H1 (cell line): ENCODE data around the gene COL10A1. TPM values are rescaled to one million over a fixed set of nuclear protein-coding genes. Genes with fewer than 3 reads are reported as not detected.

Experiments used
- CTCF ChIA-PET: fragments of 300-600 bp; sonication (Branson Sonifier 250); formaldehyde crosslinking; loops from one replicate; lab custom pipeline; 2021; ENCODE audit not compliant: partially characterized antibody; lab: Charles Lee
- POLR2A ChIA-PET: fragments of 300-600 bp; sonication (Branson Sonifier 250); formaldehyde crosslinking; loops from one replicate; lab custom pipeline; 2021; ENCODE audit warnings: inconsistent platforms; ENCODE audit not compliant: partially characterized antibody; lab: Charles Lee
- DNase-seq, 2 experiments: peaks; one replicate each; pipeline versions ENCODE4 v3.0.0 to v3.0.0-alpha.2; 2010 to 2022; ENCODE audit warnings: low spot score in 2 of 2, low read depth in 1 of 2, mixed read lengths in 1 of 2
- FAIRE-seq: peaks from 2 replicates; lab custom pipeline; 2011; peaks lifted over from hg19 to GRCh38; lab: Jason Lieb, UNC
- H2AFZ ChIP-seq: 2 replicates; pipeline ENCODE4 v1.8.1; 2012; ENCODE audit warnings: low read length, inconsistent platforms
- H2AK5ac ChIP-seq: 2 replicates; pipeline ENCODE4 v1.6.1; 2013; ENCODE audit warnings: low read depth, low read length
- H2BK120ac ChIP-seq: replicated peaks from 2 replicates; pipeline ENCODE3; 2013; ENCODE audit warnings: low read depth, low read length, inconsistent platforms
- H2BK12ac ChIP-seq: 2 replicates; pipeline ENCODE4 v1.6.1; 2013; ENCODE audit warnings: low read depth, low read length
- H2BK15ac ChIP-seq: 2 replicates; pipeline ENCODE4 v1.6.1; 2013; ENCODE audit warnings: low read length
- H2BK20ac ChIP-seq: 2 replicates; pipeline ENCODE4 v1.6.1; 2013; ENCODE audit warnings: low read length
- H2BK5ac ChIP-seq: 2 replicates; pipeline ENCODE4 v1.6.1; 2013; ENCODE audit warnings: low read depth, low read length
- H3K14ac ChIP-seq: 2 replicates; pipeline ENCODE4 v1.6.1; 2013; ENCODE audit warnings: inconsistent platforms; ENCODE audit not compliant: insufficient read length
- H3K18ac ChIP-seq: 2 replicates; pipeline ENCODE4 v1.6.1; 2013; ENCODE audit warnings: low read length; ENCODE audit errors: extremely low read depth
- H3K23ac ChIP-seq: 2 replicates; pipeline ENCODE4 v1.6.1; 2013; ENCODE audit warnings: inconsistent platforms; ENCODE audit not compliant: insufficient read length
- H3K23me2 ChIP-seq: 2 replicates; pipeline ENCODE4 v1.6.1; 2013; ENCODE audit warnings: low read depth, low read length
- H3K27ac ChIP-seq: 2 replicates; pipeline ENCODE4 v1.6.1; 2011; ENCODE audit warnings: low read depth, low read length, inconsistent platforms
- H3K27me3 ChIP-seq, 4 experiments: replicated peaks in 1 of 4; 1 replicate in 1 of 4; 2 replicates in 3 of 4; pipeline versions ENCODE4 v1.6.1 to v1.8.1; 2011 to 2013; ENCODE audit warnings: low read length in 3 of 4, mild to moderate bottlenecking in 3 of 4, inconsistent platforms in 2 of 4, mixed read lengths in 2 of 4, moderate library complexity in 1 of 4; ENCODE audit not compliant: control insufficient read depth in 3 of 4, insufficient read depth in 3 of 4; ENCODE audit errors: extremely low read depth in 1 of 4
- H3K36me3 ChIP-seq, 4 experiments: 2 replicates each; pipeline versions ENCODE4 v1.6.1 to v1.8.1; 2011 to 2013; ENCODE audit warnings: mild to moderate bottlenecking in 4 of 4, low read length in 3 of 4, moderate library complexity in 2 of 4, control low read depth in 1 of 4, inconsistent platforms in 1 of 4; ENCODE audit not compliant: insufficient read depth in 4 of 4, control insufficient read depth in 2 of 4
- H3K4ac ChIP-seq: replicated peaks from 2 replicates; pipeline ENCODE3; 2013; ENCODE audit warnings: low read length, low read depth, mixed read lengths, inconsistent platforms; ENCODE audit not compliant: insufficient read length
- H3K4me1 ChIP-seq, 4 experiments: replicated peaks in 1 of 4; 1 replicate in 1 of 4; 2 replicates in 3 of 4; pipeline versions ENCODE4 v1.6.1 to v1.8.1; 2011 to 2013; ENCODE audit warnings: low read length in 3 of 4, inconsistent platforms in 2 of 4, mixed read lengths in 1 of 4; ENCODE audit not compliant: insufficient read depth in 4 of 4, control insufficient read depth in 3 of 4
- H3K4me2 ChIP-seq, 2 experiments: 2 replicates each; pipeline versions ENCODE4 v1.6.1 to v1.8.1; 2011 to 2013; ENCODE audit warnings: low read depth in 2 of 2, low read length in 2 of 2, control low read depth in 1 of 2, inconsistent platforms in 1 of 2, mild to moderate bottlenecking in 1 of 2; ENCODE audit not compliant: insufficient read depth in 1 of 2
- H3K4me3 ChIP-seq, 4 experiments: fragments of 200-600, 300-600 bp in 1 of 4; sonication (generic), shearing (Covaris generic), sonication (Bioruptor Twin) in 1 of 4; 2 replicates each; pipeline versions ENCODE4 v1.5.1 to v1.8.1; 2011 to 2016; ENCODE audit warnings: low read length in 4 of 4, low read depth in 3 of 4, control low read depth in 2 of 4, inconsistent platforms in 2 of 4, mild to moderate bottlenecking in 2 of 4, mixed read lengths in 1 of 4, moderate library complexity in 1 of 4; ENCODE audit not compliant: insufficient read depth in 2 of 4; ENCODE audit errors: extremely low read depth in 1 of 4
- H3K56ac ChIP-seq: replicated peaks from 2 replicates; pipeline ENCODE3; 2013; ENCODE audit warnings: low read depth, mild to moderate bottlenecking, mixed read lengths, low read length, inconsistent platforms; ENCODE audit not compliant: insufficient read length
- H3K79me1 ChIP-seq: 2 replicates; pipeline ENCODE4 v1.6.1; 2013; ENCODE audit warnings: low read depth, low read length, control low read depth
- H3K79me2 ChIP-seq, 2 experiments: 2 replicates each; pipeline versions ENCODE4 v1.6.1 to v1.8.1; 2012 to 2013; ENCODE audit warnings: low read length in 2 of 2, mild to moderate bottlenecking in 2 of 2, inconsistent platforms in 1 of 2; ENCODE audit not compliant: insufficient read depth in 2 of 2, control insufficient read depth in 1 of 2
- H3K9ac ChIP-seq, 4 experiments: replicated peaks in 1 of 4; 1 replicate in 1 of 4; 2 replicates in 3 of 4; pipeline versions ENCODE4 v1.6.1 to v1.8.1; 2011 to 2013; ENCODE audit warnings: low read depth in 3 of 4, low read length in 3 of 4, control low read depth in 2 of 4, mild to moderate bottlenecking in 2 of 4, moderate library complexity in 2 of 4, inconsistent platforms in 1 of 4; ENCODE audit errors: extremely low read depth in 1 of 4
- H3K9me3 ChIP-seq, 2 experiments: 2 replicates each; pipeline versions ENCODE4 v1.6.1 to v1.8.1; 2012 to 2013; ENCODE audit warnings: mild to moderate bottlenecking in 2 of 2, moderate library complexity in 2 of 2, control low read depth in 1 of 2, inconsistent platforms in 1 of 2, low read depth in 1 of 2, low read length in 1 of 2, mixed read lengths in 1 of 2; ENCODE audit not compliant: insufficient read depth in 2 of 2
- H4K20me1 ChIP-seq, 2 experiments: replicated peaks in 1 of 2; 2 replicates each; pipeline versions ENCODE3 to v1.8.1; 2011 to 2013; ENCODE audit warnings: inconsistent platforms in 2 of 2, low read length in 2 of 2, mild to moderate bottlenecking in 1 of 2; ENCODE audit not compliant: insufficient read depth in 2 of 2, control insufficient read depth in 1 of 2
- H4K5ac ChIP-seq: 2 replicates; pipeline ENCODE4 v1.6.1; 2013; ENCODE audit warnings: low read length, low read depth, mixed read lengths, inconsistent platforms; ENCODE audit not compliant: insufficient read length
- H4K8ac ChIP-seq: 2 replicates; pipeline ENCODE4 v1.8.0; 2013; ENCODE audit warnings: mild to moderate bottlenecking, moderate library complexity, low read length, inconsistent platforms; ENCODE audit not compliant: insufficient read depth; ENCODE audit errors: extremely low read depth
- H4K91ac ChIP-seq: replicated peaks from 2 replicates; pipeline ENCODE3; 2013; ENCODE audit warnings: low read length, mixed read lengths, inconsistent platforms; ENCODE audit not compliant: insufficient read length
- CBX5 ChIP-seq: fragments of 300-800, 300-1000 bp; sonication (generic); IDR thresholded peaks from 2 replicates; pipeline ENCODE4 v1.7.1; 2016; ENCODE audit warnings: antibody characterized with exemption, low read length, low read depth
- EP300 ChIP-seq, 2 experiments: IDR thresholded peaks; 1 replicate in 1 of 2; 2 replicates in 1 of 2; pipeline ENCODE4 v1.6.1; 2011 to 2012; ENCODE audit warnings: low read depth in 2 of 2, low read length in 2 of 2, mild to moderate bottlenecking in 2 of 2, borderline replicate concordance in 1 of 2, inconsistent platforms in 1 of 2, moderate library complexity in 1 of 2
- GTF2F1 ChIP-seq: IDR thresholded peaks from 2 replicates; pipeline ENCODE4 v1.6.1; 2012; ENCODE audit warnings: low read depth, low read length, improper control_type of control experiment, borderline replicate concordance
- KDM5A ChIP-seq: fragments of 200-600 bp; IDR thresholded peaks from 2 replicates; pipeline ENCODE4 v1.7.1; 2012; ENCODE audit warnings: mild to moderate bottlenecking, low read length, inconsistent platforms, mixed read lengths
- POLR2AphosphoS5 ChIP-seq: IDR thresholded peaks from 2 replicates; pipeline ENCODE4 v1.6.1; 2011; ENCODE audit warnings: low read depth, low read length
- SAP30 ChIP-seq: fragments of 300-600 bp; sonication (generic); IDR thresholded peaks from 2 replicates; pipeline ENCODE4 v1.7.1; 2012; ENCODE audit warnings: low read length, moderate library complexity, mild to moderate bottlenecking, inconsistent platforms; ENCODE audit not compliant: insufficient read depth, insufficient replicate concordance
- TAF7 ChIP-seq: optimal IDR thresholded peaks from 2 replicates; pipeline ENCODE3; 2011; ENCODE audit warnings: low read depth, mild to moderate bottlenecking, inconsistent platforms, low read length, moderate library complexity, borderline replicate concordance
- WGBS, 2 experiments: shearing (Covaris generic) in 1 of 2; methylation state at CpG; one replicate each; pipeline versions ENCODE4 v1.1.6 to v1.1.7; 2013 to 2015; ENCODE audit warnings: low lambda C conversion rate in 2 of 2, mixed read lengths in 2 of 2, inconsistent platforms in 1 of 2, low coverage in 1 of 2, missing lambda C conversion rate in 1 of 2; ENCODE audit not compliant: insufficient replicate concordance in 2 of 2, insufficient coverage in 1 of 2, insufficient read length in 1 of 2; ENCODE audit errors: extremely low coverage in 1 of 2, missing lambda C conversion rate in 1 of 2; 5-methylcytosine and 5-hydroxymethylcytosine counted together
- polyA plus RNA-seq, 7 experiments: library from polyadenylated mRNA; depleted of rRNA in 3 of 7; stranded (reverse) in 5 of 7; unstranded in 2 of 7; fragments of >200 nt in 5 of 7; fragments of 200-250 nt in 2 of 7; gene quantifications; 1 replicate in 5 of 7; 2 replicates in 1 of 7; 4 replicates in 1 of 7; pipeline versions ENCODE4 v1.2.1 to v1.2.3, GENCODE V29; 2011 to 2013; ENCODE audit warnings: missing spikeins in 2 of 7, mixed read lengths in 2 of 7
- total RNA-seq: library from RNA; stranded (reverse); fragmentation: NEBNext Ultra II Directional; extraction: Animal tissue kit (Norgen Biotek cat#: 25700); gene quantifications from 2 replicates; pipeline ENCODE4 v1.2.1, GENCODE V29; 2021

COL10A1 gene
- total and polyA plus RNA-seq, 2 of the 8 experiments (the other 6 are each of a cell fraction or from before 2014, with no cell fraction given), result not detected

- no peak overlapping the region for H2AFZ ChIP-seq
- H2BK5ac ChIP-seq, result no peak overlapping the region
- no peak overlapping the region for H2AK5ac ChIP-seq
- H2BK120ac ChIP-seq, result no peak overlapping the region
- no peak overlapping the region for H4K5ac ChIP-seq
- H3K79me1 ChIP-seq, result no peaks in the 10 kb centered on the region
- no peak overlapping the region for H3K23ac ChIP-seq
- H3K27me3 ChIP-seq, result no peaks in the 10 kb centered on the region
- H4K20me1 ChIP-seq, result no peaks in the 10 kb centered on the region
- TF ChIP-seq POLR2AphosphoS5 (no peak), SAP30 (no peak), KDM5A (no peak), CBX5 (no peak), EP300 (IDR thresholded peaks at IDR 0.05; ENCODE audit: borderline replicate concordance in 1 of 2, low read depth in 2 of 2, low read length in 2 of 2) (no peak), TAF7 (no peak), GTF2F1 (no peak)
- TF ChIP-seq, all 59 proteins: peak for 0
- Histone ChIP-seq H3K56ac (no peak overlapping the region), H2BK12ac (no peak overlapping the region), H3K4me1 (peaks cover 0 to 2% (median under 1%) of the 10 kb centered on the region in 4 experiments; a peak in 3 of 7 replicates), H2BK15ac (no peak overlapping the region), H3K4me3 (no peak overlapping the region), H3K9me3 (no peaks in the 10 kb centered on the region), H3K9ac (no peak overlapping the region), H3K23me2 (no peaks in the 10 kb centered on the region), H3K79me2 (no peaks in the 10 kb centered on the region), H3K27ac (no peak overlapping the region), H3K36me3 (no peaks in the 10 kb centered on the region; a peak in 1 of 8 replicates), H4K8ac (no peak overlapping the region), H4K91ac (no peak overlapping the region), H3K4ac (no peak overlapping the region), H3K4me2 (no peak overlapping the region), H3K14ac (no peak overlapping the region), H2BK20ac (no peak overlapping the region), H3K18ac (no peak overlapping the region)
- ChIA-PET CTCF (interaction anchor here (0.9 to 3.5 kb wide), 4 partner anchors 9 to 76 kb away, joined by 3 to 12 read pairs (median 9); no protein-coding TSS in a partner anchor), POLR2A (interaction anchor here (0.5 to 2.2 kb wide), 2 partner anchors 13 to 128 kb away, joined by 3 to 8 read pairs; partner anchors contain the start of gene NT5DC1)
- FAIRE-seq (no peak), DNase-seq (no peak)
- WGBS, 2 experiments, result 84% methylated on average over 4 of the region's 4 CpGs; no CpG with 5 or more reads in 1 of the 2 experiments
These were observed 38.4 kb downstream of the COL10A1 start for GRCh38 chr6:116087437-116088027.
